GM18517 (cell line): ENCODE results near the gene EDNRA.
A peak's percentile ranks its signal among the peaks of the same experiment; 100 is the strongest.

Experiments used
- ATAC-seq: cut with Tn5 transposase; IDR thresholded peaks from one replicate; pipeline ENCODE4 v1.9.1; 2021; ENCODE audit warnings: mild to moderate bottlenecking, moderate library complexity; ENCODE audit not compliant: unreplicated experiment

EDNRA gene

GRCh38 chr4:147538711-147539110 is 57.8 kb downstream of the EDNRA start:
- ATAC-seq: no peak

GRCh38 chr4:147539959-147540358 is 59.1 kb downstream of the EDNRA start:
- no peak for ATAC-seq

- ATAC-seq: no peak
Measured at GRCh38 chr4:147542229-147542990, 61.5 kb downstream of the EDNRA start.

- no peak for ATAC-seq
Measured at GRCh38 chr4:147543034-147543433, 62.1 kb downstream of the EDNRA start.

- ATAC-seq: no peak
Measured at GRCh38 chr4:147546349-147546748, 65.5 kb downstream of the EDNRA start.

DNA sequence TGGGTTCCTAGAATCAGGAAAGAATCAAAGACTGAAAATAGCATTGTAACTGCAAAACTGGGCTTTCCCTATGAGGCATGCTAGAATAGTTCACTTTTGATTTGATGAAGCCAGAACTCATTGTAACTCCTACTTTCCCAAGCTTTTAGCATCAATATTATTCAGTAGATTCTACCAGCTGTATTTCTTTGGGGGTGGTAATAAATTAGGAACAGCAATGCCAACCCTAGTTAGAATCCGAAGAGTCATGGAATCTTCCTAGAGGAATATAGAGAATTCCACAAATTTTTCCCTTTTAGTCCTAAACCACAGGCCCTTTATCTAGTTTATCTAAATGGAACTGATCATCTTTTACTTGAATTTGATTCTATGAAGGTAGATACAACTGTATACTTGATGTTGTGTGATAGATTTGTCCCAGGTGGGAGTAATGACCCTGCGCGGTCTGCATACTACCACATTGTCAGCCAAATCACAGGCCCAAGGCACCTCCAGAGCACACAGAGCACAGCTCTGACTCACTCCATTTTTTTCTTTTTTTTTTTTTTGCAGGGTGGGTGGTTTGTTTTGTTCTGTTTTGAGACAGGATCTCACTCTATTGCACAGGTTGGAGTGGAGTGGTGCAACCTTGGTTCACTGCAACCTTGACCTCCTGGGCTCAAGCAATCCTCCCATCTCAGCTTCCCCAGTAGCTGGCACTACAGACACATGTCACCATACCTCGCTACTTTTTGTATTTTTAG is 66.6 kb downstream of the EDNRA start:
- no peak for ATAC-seq

DNA sequence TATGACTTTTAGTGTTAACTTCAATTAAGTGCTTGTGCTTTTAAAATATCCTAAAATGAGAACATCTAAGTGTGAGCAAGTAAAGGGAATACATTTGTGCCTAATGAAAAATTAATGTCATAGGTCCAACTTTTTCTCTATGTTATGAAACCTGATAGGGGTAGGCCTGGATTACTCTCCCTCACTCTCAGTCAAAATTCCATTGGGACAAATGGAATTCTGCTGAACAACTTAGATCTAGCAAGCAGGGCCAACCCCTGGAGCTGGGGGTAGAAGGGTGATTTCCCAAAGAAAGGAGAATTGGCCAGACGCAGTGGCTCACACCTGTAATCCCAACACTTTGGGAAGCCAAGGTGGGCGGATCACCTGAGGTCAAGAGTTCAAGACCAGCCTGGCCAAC is 67.4 kb downstream of the EDNRA start:
- no peak for ATAC-seq

GRCh38 chr4:147550626-147551246 is 69.8 kb downstream of the EDNRA start:
- peak; percentile 82 for ATAC-seq

DNA sequence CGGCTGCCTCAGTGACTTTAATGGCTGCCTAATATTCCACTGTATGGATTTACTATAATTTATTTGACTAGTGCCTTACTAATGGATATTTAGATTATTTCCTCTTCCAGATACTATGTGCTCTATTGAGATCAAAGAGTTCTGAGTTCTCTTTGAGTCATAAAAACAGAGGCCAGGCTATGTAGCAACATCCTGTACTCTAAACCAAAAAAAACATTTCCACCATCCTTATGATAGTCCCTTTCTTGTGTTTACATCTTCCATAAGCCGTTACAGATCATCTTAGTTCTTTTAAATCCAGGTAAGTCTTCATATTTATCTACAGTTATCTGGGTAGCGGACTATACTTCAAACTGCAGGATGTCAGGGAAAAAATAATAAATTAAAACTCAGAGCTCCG is 79.7 kb downstream of the EDNRA start:
- ATAC-seq: no peak

GRCh38 chr4:147566762-147567161 is 85.9 kb downstream of the EDNRA start:
- ATAC-seq: no peak

DNA sequence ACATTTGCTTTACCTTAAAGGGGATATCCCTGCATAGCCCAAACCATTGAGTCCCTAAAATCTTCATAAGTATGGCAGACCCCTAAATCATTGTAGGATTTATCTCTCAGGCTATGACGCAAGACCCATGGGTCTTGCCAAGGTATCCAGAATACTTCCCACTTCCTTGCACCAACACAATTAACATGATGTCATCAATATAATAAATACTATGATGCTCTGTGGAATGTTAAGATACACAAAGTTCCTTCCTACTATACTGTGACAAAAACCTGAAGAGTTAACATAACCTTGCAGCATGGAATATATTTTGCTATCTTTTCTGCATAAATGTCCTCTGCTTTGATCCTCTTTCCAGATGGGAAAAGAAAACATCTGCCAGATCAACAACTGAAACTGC is 86.4 kb downstream of the EDNRA start:
- ATAC-seq: no peak

DNA sequence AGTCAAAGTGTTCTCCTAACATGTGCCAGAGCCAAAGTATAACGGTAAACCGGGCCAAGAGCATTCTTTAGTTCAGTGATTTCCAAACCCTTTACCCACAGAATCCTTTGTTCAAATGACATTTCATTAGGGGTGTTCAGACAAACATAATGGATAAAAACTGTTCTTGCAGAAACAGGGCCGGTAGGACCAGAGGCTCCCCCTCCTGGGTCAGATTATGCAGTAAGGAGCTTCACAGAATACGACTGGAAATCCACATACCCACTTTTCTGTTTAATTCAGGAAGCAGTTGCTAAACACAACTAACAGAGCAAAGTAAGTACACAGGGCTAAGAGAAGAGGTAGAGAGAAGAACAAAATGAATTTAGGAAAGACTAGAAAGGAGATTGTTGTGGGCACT is 89.7 kb downstream of the EDNRA start:
- ATAC-seq: no peak

GRCh38 chr4:147571036-147571770 is 90.3 kb downstream of the EDNRA start:
- ATAC-seq: no peak

DNA sequence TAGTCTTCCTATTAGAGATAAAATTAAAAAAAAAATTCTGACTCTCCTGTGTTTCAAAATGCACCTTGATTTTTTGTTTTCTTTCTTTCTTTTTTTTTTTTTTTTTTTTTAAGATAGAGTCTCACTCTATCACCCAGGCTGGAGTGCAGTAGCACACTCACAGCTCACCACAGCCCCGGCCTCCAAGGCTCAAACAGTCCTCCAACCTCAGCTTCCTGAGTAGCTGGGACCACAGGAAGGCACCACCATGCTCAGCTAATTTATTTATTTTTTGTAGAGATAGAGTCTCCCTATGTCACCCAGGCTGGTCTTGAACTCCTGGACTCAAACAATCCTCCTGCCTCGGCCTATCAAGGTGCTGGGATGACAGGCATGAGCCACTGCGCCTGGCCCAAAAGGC is 95.2 kb downstream of the EDNRA start:
- ATAC-seq: no peak

- no peak for ATAC-seq
Measured at GRCh38 chr4:147578051-147578476, 97.2 kb downstream of the EDNRA start.

- ATAC-seq: no peak
Measured at GRCh38 chr4:147578593-147578992, 97.7 kb downstream of the EDNRA start.

DNA sequence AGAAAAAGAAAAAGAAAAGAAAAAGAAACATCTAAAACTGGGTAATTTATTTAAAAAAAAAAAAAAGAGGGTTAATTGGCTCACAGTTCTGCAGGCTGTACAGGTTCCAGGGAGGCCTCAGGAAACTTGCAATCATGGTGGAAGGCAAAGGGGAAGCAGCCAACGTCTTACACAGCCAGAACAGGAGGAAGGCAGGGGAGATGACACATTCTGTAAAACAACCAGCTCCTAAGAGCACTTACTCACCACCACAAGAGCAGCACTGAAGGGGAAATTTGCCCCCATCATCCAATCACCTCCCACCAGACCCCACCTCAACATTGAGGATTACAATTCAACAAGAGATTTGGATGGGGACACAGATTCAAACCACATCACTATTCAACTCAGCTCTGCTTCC is 99.5 kb downstream of the EDNRA start:
- ATAC-seq: no peak

DNA sequence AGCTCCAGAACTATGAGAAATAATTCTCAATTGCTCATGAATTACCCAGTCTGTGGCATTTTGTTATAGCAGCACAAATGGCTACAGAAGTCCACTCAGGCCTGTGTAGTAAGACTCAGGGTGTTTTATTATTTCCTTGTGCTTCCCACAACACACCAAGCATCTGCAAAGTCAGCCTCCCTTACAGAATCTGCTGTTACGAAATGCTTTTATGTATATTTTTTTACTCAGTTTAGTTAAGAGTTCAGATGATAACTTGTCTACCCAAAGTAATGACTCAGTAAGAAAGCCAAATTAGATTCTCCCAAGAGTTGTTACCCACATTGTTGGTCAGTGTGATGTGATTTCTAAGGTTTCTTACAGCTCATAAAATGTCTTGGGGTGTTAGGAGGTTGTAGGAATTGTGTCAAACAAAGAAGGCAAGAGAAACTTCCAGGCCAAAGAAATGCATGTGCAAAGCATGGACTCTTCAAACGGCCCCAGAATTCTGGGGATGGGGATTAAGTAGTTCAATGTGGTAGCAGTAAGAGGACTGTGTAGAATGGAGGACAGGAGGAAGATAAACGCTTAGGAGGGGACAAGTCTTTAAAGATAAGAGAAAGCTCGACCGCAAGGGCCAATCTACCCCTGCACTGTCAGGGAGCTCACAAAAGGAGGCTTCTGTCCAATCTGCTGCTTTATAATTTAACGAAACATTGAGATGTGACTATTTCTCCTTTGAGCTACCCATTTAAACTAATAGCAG is 100.9 kb downstream of the EDNRA start:
- no peak for ATAC-seq

- ATAC-seq: no peak
Measured at GRCh38 chr4:147582386-147583060, 101.6 kb downstream of the EDNRA start.

DNA sequence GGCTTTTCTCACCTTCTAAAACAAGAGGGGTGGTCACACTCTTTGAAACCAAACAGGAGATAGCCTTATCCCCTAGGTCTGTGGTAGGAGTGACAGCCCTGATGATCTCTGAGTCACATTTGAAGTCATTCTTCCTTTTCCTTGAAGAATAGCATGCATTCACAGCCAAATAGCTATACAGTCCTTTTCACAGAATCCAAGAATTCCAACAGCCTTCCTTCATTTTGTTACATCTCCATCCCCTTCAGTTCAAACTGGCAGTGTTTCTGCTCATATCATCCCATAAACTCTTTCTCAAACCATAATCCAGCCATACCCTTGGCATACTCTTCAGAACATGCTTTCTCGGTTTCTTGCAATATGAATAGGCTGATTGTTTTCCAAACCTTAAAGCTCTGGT is 103.0 kb downstream of the EDNRA start:
- no peak for ATAC-seq
